Heart left ventricle (tissue), 16 donors: ENCODE results near the gene GUCD1. TPM values are rescaled to one million over a fixed set of nuclear protein-coding genes. Genes with fewer than 3 reads are reported as not detected.
"Not testable (repeated sequence)": the region's sequence is repeated elsewhere in the genome, so short reads cannot be mapped to it uniquely, and the experiment has no call there.

Source experiments
- ATAC-seq, 4 donors: fragments of 200-7000 bp; cut with Tn5 transposase; one replicate each; pipeline ENCODE4 v1.9.1; 2020 to 2022; ENCODE audit warnings: moderate library complexity in 4 of 4, mild to moderate bottlenecking in 3 of 4, moderate number of reproducible peaks in 1 of 4
- DNase-seq, 5 donors: peaks; one replicate each; pipeline ENCODE4 v3.0.0-alpha.2; 2020
- H3K27ac ChIP-seq, 12 donors: fragments of 200-600 bp; sonication (generic) in 4 of 12; one replicate each; pipeline versions ENCODE4 v1.5.0 to v1.8.0; 2016 to 2022; ENCODE audit warnings: mild to moderate bottlenecking in 2 of 12
- H3K27me3 ChIP-seq, 9 donors: fragments of 200-600 bp; sonication (generic) in 2 of 9; one replicate each; pipeline versions ENCODE4 v1.5.1 to v1.8.0; 2016 to 2022; ENCODE audit warnings: mild to moderate bottlenecking in 3 of 9
- H3K36me3 ChIP-seq, 9 donors: fragments of 200-600 bp; sonication (generic) in 2 of 9; one replicate each; pipeline versions ENCODE4 v1.5.0 to v1.8.0; 2018 to 2022; ENCODE audit warnings: mild to moderate bottlenecking in 2 of 9
- H3K4me1 ChIP-seq, 12 donors: fragments of 200-600 bp; sonication (generic) in 4 of 12; one replicate each; pipeline versions ENCODE4 v1.5.0 to v1.8.0; 2016 to 2022; ENCODE audit warnings: mild to moderate bottlenecking in 3 of 12
- H3K4me3 ChIP-seq, 12 donors: fragments of 200-600 bp; sonication (generic) in 4 of 12; one replicate each; pipeline versions ENCODE4 v1.5.0 to v1.8.0; 2017 to 2022; ENCODE audit warnings: mild to moderate bottlenecking in 9 of 12, moderate library complexity in 4 of 12
- H3K9me3 ChIP-seq, 12 donors: fragments of 200-600 bp; sonication (generic) in 4 of 12; one replicate each; pipeline versions ENCODE4 v1.5.0 to v1.8.0; 2016 to 2022; ENCODE audit warnings: mild to moderate bottlenecking in 1 of 12
- CTCF ChIP-seq, 12 donors: fragments of 200-600 bp; sonication (generic) in 4 of 12; IDR thresholded peaks; one replicate each; pipeline versions ENCODE4 v1.5.0 to v1.8.0; 2018 to 2022; ENCODE audit warnings: antibody characterized with exemption in 12 of 12, mild to moderate bottlenecking in 5 of 12
- POLR2A ChIP-seq, 2 donors: fragments of 450-650 bp; IDR thresholded peaks; one replicate each; pipeline ENCODE4 v1.6.1; 2017; ENCODE audit warnings: antibody characterized with exemption in 2 of 2, mild to moderate bottlenecking in 2 of 2, moderate library complexity in 2 of 2
- WGBS, 4 donors: extraction: QIAGEN DNeasy Blood & Tissue Kit in 2 of 4; methylation state at CpG; one replicate each; pipeline versions ENCODE4 v1.1.5 to v1.1.7; 2013 to 2018; 5-methylcytosine and 5-hydroxymethylcytosine counted together
- intact Hi-C, 10 donors: fragments of 100-400 bp; cut with DNase I; formaldehyde crosslinking; loops; one replicate each; pipeline versions ENCODE4 v1.11.1 to v1.14.2; 2022
- polyA plus RNA-seq, 2 donors: library from polyadenylated mRNA; stranded (reverse); fragments of 200-250 nt; gene quantifications; one replicate each; pipeline ENCODE4 v1.2.3, GENCODE V29; 2013
- total RNA-seq, 9 donors: library from RNA; depleted of rRNA in 2 of 9; stranded (reverse); fragments of >200 nt in 2 of 9; fragmentation: NEBNext Ultra II Directional in 3 of 9; extraction: Animal tissue kit (Norgen Biotek cat#: 25700) in 3 of 9; gene quantifications; one replicate each; pipeline versions ENCODE4 v1.1.0 to v1.2.4, GENCODE V29; 2016 to 2023
- donor health status: ischemic (EF 13 %, LVEDD 7.1; RV severe dilation, severe dysfunction).
- donor health status: healthy with polysubstance abuse.
- donor health status: DM: no; HTN: yes; CAD: no.
- donor health status: DM: no; HTN: no; CAD: no.
- donor health status: ischemic (EF 25% LVEDD 6.9; RV normal size, moderate dysfunction).
- donor health status: ischemic (EF 25% LVEDD 5.7; RV mildly dilated, moderate dysfunction).
- donor health status: healthy.
- donor health status: DM: yes; HTN: yes; CAD: no.
- donor health status: ischemic (EF 35%, LVEDD 5.7; RV mildly dilated, moderate dysfunction).
- donor health status: nonischemic (EF 11% LVEDD 7.7; RV severe dilation, severe dysfunction).
- donor health status: DM: yes; HTN: yes; CAD: no.
- donor health status: PGD.
- donor health status: ischemic (EF 29% LVEDD 5.4; RV normal size, mild dysfunction).
- donor health status: nonischemic (EF 23%, LVEDD 6.1; RV moderate dilation, normal function).

The GUCD1 gene
- total and polyA plus RNA-seq, 11 donors, result 147 to 487 (median 186) TPM

- TF ChIP-seq POLR2A (IDR thresholded peaks at IDR 0.05), result no peak
- TF ChIP-seq CTCF (IDR thresholded peaks at IDR 0.05), result peak in 5 of 12 donors; percentile 7 to 39 (median 25)
- peaks cover 7 to 75% (median 59%) of the 10 kb centered on the region in 12 donors for H3K4me1 ChIP-seq
- 0 to 1% (median 0%) methylated on average over 39 to 59 of the region's 59 CpGs for WGBS, 4 donors
- DNase-seq (peak; percentile 99 to 100 (median 100)), ATAC-seq (peak; percentile 91 to 95 (median 92))
- H3K27ac ChIP-seq, result peak within 1 kb of the TSS; percentile 91 to 99 (median 98)
- H3K4me3 ChIP-seq, result peak within 1 kb of the TSS; percentile 67 to 100 (median 92)
- intact Hi-C loops, result no loop called here
- no peaks in the 10 kb centered on the region for H3K9me3 ChIP-seq
- H3K27me3 ChIP-seq, result no peaks in the 10 kb centered on the region
- peaks cover 0 to 40% (median 26%) of the 10 kb centered on the region in 9 donors for H3K36me3 ChIP-seq
Measured at GRCh38 chr22:24555165-24556039, 464 bp upstream of the GUCD1 start, which contains the start of gene SNRPD3. TSS of gene SNRPD3 (plus strand) at chr22:24555999. CDS start at chr22:24557675, 1,676 bp downstream.

DNA sequence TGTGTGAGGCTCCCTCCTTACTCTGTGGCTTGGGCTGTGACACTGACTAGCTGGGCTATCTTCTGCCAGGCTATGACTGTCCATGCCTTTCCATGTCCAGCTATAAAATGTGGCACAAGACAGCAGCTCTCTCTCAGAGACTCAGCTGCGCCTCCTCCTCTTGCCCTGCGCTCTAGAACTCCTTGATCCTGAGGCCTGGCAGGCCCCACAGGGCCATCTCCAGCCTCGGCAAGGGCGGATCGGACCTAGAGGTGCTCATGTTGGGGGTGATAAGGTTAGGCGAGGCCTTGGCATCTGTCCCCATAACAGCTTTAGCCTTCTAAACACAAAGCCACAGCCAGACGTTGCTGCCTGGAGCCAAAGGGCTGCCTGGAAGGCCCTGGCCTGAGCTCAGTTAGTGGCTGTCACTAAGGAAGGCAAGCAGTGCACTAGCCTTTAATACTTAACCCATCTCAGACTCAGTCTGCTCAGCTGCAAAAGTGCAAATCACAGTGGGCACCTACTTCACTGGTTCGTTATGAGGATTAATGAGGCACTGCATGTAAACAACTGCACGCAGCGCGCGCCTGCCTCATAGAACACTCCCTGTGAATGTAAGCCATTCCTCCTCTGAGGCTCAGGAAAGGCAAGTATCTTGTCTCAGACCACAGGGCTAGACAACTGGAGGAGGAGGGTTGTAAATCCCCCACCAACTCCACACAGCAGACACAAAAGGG lies 1.2 kb downstream of the GUCD1 start:
- TF ChIP-seq POLR2A (IDR thresholded peaks at IDR 0.05), result no peak
- no peak for TF ChIP-seq CTCF (IDR thresholded peaks at IDR 0.05)
- intact Hi-C loops, result no loop called here
- WGBS, 4 donors, result 21 to 40% (median 35%) methylated on average over 11 to 12 of the region's 12 CpGs
- Histone ChIP-seq H3K27ac (peak overlapping the region; percentile 88 to 99 (median 98)), H3K36me3 (peaks cover 0 to 34% (median 22%) of the 10 kb centered on the region in 9 donors), H3K4me3 (peak overlapping the region; percentile 67 to 100 (median 92)), H3K27me3 (no peaks in the 10 kb centered on the region), H3K4me1 (peaks cover 7 to 76% (median 64%) of the 10 kb centered on the region in 12 donors), H3K9me3 (no peaks in the 10 kb centered on the region)
- DNase-seq (peak; percentile 31 to 71 (median 61)), ATAC-seq (peak in 2 of 4 donors; percentile 1 to 4)

DNA sequence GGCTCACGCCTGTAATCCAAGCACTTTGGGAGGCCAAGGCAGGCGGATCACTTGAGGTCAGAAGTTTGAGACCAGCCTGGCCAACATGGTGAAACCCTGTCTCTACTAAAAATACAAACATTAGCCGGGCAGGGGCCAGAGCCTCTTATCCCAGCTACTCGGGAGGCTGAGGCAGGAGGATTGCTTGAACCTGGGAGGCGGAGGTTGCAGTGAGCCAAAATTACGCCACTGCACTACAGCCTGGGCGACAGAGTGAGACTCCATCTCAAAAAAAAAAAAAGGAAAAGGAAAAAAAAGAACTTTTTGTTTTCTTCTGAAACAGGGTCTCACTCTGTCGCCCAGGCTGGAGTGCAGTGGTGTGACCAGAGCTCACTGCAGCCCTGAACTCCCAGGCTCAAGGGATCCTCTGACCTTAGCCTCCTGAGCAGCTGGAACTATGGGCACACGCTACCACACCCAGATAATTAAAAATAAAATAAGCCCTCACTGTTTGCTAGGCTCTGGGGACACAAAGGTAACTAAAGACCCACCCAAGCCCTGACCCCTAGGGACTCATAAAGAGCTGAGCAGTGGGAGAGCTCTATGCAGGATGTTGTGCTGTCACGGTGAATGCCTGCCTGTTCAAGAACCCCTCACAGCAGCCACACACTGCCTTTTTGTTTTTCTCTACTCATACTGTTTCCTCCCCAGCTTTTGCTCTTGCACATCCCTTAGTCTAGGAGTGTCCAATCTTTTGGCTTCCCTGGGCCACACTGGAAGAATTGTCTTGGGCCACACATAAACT lies 2.2 kb downstream of the GUCD1 start:
- H3K9me3 ChIP-seq, ATAC-seq, H3K27me3 ChIP-seq, intact Hi-C loops: not testable (repeated sequence)
- Histone ChIP-seq H3K36me3 (peaks cover 0 to 34% (median 19%) of the 10 kb centered on the region in 9 donors), H3K4me3 (peak overlapping the region in 4 of 12 donors; percentile 67 to 100 (median 82)), H3K4me1 (peaks cover 7 to 78% (median 63%) of the 10 kb centered on the region in 12 donors), H3K27ac (peak overlapping the region in 10 of 12 donors; percentile 97 to 99 (median 99))
- peak in 1 of 5 donors; percentile 14 for DNase-seq
- 74 to 89% (median 81%) methylated on average over 10 of the region's 10 CpGs for WGBS, 4 donors

- H3K4me3 ChIP-seq, result no peak overlapping the region
- DNase-seq, result no peak
- no peaks in the 10 kb centered on the region for H3K9me3 ChIP-seq
- TF ChIP-seq CTCF (IDR thresholded peaks at IDR 0.05), result no peak
- TF ChIP-seq POLR2A (IDR thresholded peaks at IDR 0.05), result no peak
- intact Hi-C loops, result no loop called here
- WGBS, 4 donors, result 63 to 69% (median 65%) methylated on average over 4 to 6 of the region's 6 CpGs
- H3K27ac ChIP-seq, result peak overlapping the region in 10 of 12 donors; percentile 6 to 60 (median 44)
- no peak for ATAC-seq
- peaks cover 5 to 45% (median 31%) of the 10 kb centered on the region in 9 donors for H3K36me3 ChIP-seq
- H3K27me3 ChIP-seq, result no peaks in the 10 kb centered on the region
- H3K4me1 ChIP-seq, result peaks cover 0 to 62% (median 49%) of the 10 kb centered on the region in 12 donors
Measured at GRCh38 chr22:24550902-24551435, 4.0 kb downstream of the GUCD1 start.
